Myometrial cell (primary cell): ENCODE results near the gene NODAL. TPM values are rescaled to one million over a fixed set of nuclear protein-coding genes. Genes with fewer than 3 reads are reported as not detected.

Experiments used
- total RNA-seq: library from RNA; depleted of rRNA; stranded (reverse); fragments of >200 nt; gene quantifications from 2 replicates; pipeline ENCODE4 v1.2.3, GENCODE V29; 2015

The NODAL gene
- total RNA-seq = not detected in 2 replicates

GRCh38 chr10:70441161-70441894, at the start of gene NODAL:
Gene NODAL (minus strand): TSS chr10:70441681. CDS start chr10:70441667, 14 bp downstream.

GRCh38 chr10:70478191-70479164, 37.0 kb upstream of the NODAL start, which contains the start of gene PALD1:
Gene PALD1 (plus strand): TSS chr10:70478767. CDS start chr10:70525952, 47,185 bp downstream.

GRCh38 chr10:70404036-70404786, 37.3 kb downstream of the NODAL start, which contains the start of gene EIF4EBP2:
Gene EIF4EBP2 (plus strand): TSS chr10:70404145. CDS start chr10:70404402, 257 bp downstream.

Other genes with a start within 250 kb of the NODAL start
- 160 and 209 TPM in 2 replicates for gene PPA1, start 208.3 kb downstream of the NODAL start, total RNA-seq
- gene NPFFR1, start 157.7 kb downstream of the NODAL start, total RNA-seq = not detected in 2 replicates
- gene LRRC20, start 59.1 kb downstream of the NODAL start, total RNA-seq = 20.4 and 22.2 TPM in 2 replicates
- 20.8 and 32.1 TPM in 2 replicates for gene EIF4EBP2, start 37.5 kb downstream of the NODAL start, total RNA-seq
- under 0.01 TPM in 2 replicates for gene PALD1, start 37.1 kb upstream of the NODAL start, total RNA-seq
- not detected in 2 replicates for gene PRF1, start 161.1 kb upstream of the NODAL start, total RNA-seq
- gene ADAMTS14, start 230.8 kb upstream of the NODAL start, total RNA-seq = under 0.01 and 0.18 TPM in 2 replicates